Mucosa of stomach (tissue), 1 donor: ENCODE results near the gene NKX1-2.

Experiments
- H3K27me3 ChIP-seq: one replicate; pipeline ENCODE4 v1.7.0; 2013; ENCODE audit warnings: mild to moderate bottlenecking, low read length; ENCODE audit not compliant: control insufficient read depth, insufficient read depth
- H3K36me3 ChIP-seq: one replicate; pipeline ENCODE4 v1.7.0; 2013; ENCODE audit warnings: low read length; ENCODE audit not compliant: control insufficient read depth, insufficient read depth
- H3K4me1 ChIP-seq: one replicate; pipeline ENCODE4 v1.7.0; 2013; ENCODE audit warnings: mild to moderate bottlenecking, low read length; ENCODE audit not compliant: control insufficient read depth, insufficient read depth
- H3K4me3 ChIP-seq: one replicate; pipeline ENCODE4 v1.7.0; 2013; ENCODE audit warnings: low read length
- H3K9ac ChIP-seq: one replicate; pipeline ENCODE4 v1.7.0; 2013; ENCODE audit warnings: mild to moderate bottlenecking, low read length, moderate library complexity
- H3K9me3 ChIP-seq: one replicate; pipeline ENCODE4 v1.7.0; 2013; ENCODE audit warnings: mild to moderate bottlenecking, low read length, moderate library complexity; ENCODE audit not compliant: control insufficient read depth
- donor health status: Pancreatic carcinoma.

NKX1-2 gene

DNA sequence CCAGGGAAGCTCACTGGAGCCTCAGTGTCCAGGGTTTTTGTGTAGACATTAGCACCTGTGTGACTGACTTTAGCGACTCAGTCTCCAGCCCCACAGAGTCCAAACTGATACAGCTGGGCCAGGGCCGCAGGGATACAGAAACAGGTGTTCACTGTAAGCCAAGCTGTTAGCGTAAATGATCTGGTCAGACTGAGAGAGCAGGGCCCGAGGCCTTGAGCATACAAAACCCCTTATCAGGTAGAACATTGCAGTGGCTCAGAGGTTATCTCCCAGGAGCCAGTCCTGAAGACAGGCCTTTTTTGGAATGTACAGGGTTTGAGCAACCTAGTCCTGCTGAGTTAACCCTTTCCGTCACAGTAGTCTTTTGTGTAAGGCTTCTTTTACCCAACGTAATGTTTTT, 36.8 kb upstream of the NKX1-2 start:
- no peaks in the 10 kb centered on the region for H3K4me1 ChIP-seq
- H3K4me3 ChIP-seq = no peak overlapping the region
- H3K9me3 ChIP-seq = no peaks in the 10 kb centered on the region
- no peaks in the 10 kb centered on the region for H3K36me3 ChIP-seq
- H3K9ac ChIP-seq = no peak overlapping the region
- no peaks in the 10 kb centered on the region for H3K27me3 ChIP-seq

DNA sequence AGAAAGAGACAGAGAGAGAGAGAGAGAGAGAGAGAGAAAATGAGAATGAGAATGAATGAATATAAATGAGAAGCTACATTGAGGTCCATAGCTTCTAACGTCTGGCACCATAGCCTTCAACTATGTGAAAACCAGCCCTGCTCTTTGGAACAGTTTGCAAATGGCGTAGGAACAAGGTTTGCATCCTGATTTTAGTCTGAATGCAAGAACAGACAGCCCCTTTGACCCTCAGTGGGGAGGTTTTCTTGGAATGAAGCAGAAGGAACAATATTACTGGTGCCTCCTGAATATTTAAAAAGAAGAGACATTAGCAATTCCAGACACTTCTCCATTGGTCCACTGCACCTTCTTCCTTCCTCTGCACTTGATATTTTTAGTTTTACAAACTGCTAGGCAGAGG, 34.8 kb upstream of the NKX1-2 start:
- Histone ChIP-seq H3K36me3 (no peaks in the 10 kb centered on the region), H3K4me1 (no peaks in the 10 kb centered on the region), H3K9ac (no peak overlapping the region), H3K27me3 (no peaks in the 10 kb centered on the region), H3K9me3 (no peaks in the 10 kb centered on the region), H3K4me3 (no peak overlapping the region)

DNA sequence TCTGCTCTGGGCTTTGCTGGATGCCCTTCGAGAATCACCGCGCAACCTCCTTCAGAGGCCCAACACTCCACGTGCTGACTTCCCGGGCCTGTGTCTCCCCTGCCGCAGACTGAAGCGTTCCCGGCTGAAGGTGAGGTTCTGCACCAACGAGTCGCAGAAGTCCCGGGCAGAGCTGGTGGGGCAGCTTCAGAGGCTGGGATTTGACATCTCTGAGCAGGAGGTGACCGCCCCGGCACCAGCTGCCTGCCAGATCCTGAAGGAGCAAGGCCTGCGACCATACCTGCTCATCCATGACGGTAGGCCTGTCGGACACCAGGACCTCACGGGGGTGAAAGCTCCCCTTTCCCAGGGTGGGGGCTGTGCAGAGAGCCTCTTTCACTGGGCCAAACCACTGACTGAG, 34.2 kb upstream of the NKX1-2 start:
- Histone ChIP-seq H3K4me1 (no peaks in the 10 kb centered on the region), H3K36me3 (no peaks in the 10 kb centered on the region), H3K9ac (no peak overlapping the region), H3K4me3 (no peak overlapping the region), H3K9me3 (no peaks in the 10 kb centered on the region), H3K27me3 (no peaks in the 10 kb centered on the region)

DNA sequence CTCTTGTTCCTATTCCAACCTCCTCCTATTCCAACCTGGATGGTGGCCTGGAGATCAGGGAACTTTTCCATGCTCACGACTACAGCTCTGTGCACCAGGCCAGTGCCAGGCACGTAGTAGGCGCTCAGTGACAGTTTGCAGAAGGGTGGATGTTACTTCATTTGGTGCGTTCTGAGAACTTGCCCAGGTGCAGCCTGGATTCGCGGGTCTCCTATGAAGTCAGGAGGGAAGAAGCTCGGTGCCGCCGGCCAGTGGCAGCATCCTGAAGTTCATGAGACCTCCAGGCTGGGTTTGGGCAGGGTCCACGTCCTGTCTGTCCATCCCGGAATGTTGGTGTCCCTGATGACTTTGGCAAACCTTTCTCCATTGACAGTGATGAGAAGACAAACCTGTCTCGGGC, 33.0 kb upstream of the NKX1-2 start:
- Histone ChIP-seq H3K9me3 (no peaks in the 10 kb centered on the region), H3K36me3 (no peaks in the 10 kb centered on the region), H3K4me1 (no peaks in the 10 kb centered on the region), H3K9ac (no peak overlapping the region), H3K27me3 (no peaks in the 10 kb centered on the region), H3K4me3 (no peak overlapping the region)

DNA sequence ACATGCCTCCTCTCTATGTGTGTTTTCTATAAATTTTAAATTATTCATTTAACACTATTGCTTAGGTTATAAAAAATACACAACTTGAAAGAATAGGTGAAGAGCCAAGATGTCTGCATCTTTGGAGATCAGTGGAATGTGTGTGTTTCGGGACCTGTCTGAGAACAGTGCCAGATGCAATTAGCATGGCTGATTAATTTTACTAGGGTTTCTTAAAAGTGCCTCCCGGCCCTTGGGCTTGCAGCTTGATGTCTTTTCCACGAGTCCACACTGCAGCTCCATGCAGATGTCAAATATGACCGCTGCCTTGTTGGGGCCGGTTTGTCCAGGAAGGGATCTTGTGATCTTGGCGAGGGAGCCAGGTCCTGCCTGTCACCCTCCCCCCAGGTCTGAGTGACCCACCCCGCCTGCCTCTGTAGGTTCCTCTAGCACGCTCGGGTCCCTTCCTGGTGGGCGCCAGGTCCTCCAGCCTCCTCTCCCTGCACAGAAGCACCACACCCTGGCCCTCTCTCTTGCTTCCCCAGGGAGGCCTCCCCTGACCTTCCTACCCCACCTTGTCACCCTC, 32.5 kb upstream of the NKX1-2 start:
- no peak overlapping the region for H3K9ac ChIP-seq
- no peaks in the 10 kb centered on the region for H3K36me3 ChIP-seq
- no peak overlapping the region for H3K4me3 ChIP-seq
- H3K4me1 ChIP-seq = no peaks in the 10 kb centered on the region
- H3K9me3 ChIP-seq = no peaks in the 10 kb centered on the region
- no peaks in the 10 kb centered on the region for H3K27me3 ChIP-seq

DNA sequence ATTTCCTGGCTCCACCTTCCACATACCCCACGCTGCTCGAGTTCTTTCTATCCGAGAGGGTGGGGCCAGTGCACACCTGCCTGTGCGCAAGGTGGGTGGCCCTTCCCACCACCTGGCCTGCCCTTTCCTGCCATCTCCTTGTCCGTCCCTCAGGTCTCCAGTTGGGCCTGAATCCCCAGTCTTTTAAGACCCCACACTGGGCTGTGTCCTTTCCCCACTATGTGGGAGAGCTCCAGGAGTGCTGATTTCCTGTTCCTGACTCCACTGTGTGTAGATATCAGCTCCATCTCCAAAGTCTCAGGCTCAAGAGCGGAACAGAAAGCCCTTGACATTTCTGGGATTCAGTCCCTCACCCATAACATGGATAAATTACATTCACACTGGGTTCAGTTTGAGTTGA, 31.9 kb upstream of the NKX1-2 start:
- Histone ChIP-seq H3K4me3 (no peak overlapping the region), H3K9ac (no peak overlapping the region), H3K36me3 (no peaks in the 10 kb centered on the region), H3K4me1 (no peaks in the 10 kb centered on the region), H3K9me3 (no peaks in the 10 kb centered on the region), H3K27me3 (no peaks in the 10 kb centered on the region)

DNA sequence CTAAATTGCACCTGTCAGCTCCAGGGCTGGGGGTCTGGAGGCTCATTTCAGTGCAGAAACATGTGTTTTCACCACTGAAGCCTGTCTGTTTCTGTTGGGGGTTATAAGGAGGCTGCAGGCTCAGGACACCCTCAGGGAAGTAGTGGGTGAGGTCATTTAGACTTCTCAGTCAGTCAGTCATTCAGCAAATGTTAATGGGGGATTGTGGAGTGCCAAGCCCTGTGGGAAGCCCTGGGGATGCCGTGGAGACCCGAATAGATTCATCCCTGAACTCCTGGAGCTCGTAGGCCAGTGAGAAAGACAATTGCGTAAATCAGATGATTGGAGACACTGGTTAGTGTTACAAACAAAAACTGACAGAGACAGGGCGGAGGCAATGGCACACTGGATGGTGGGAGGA, 31.0 kb upstream of the NKX1-2 start:
- H3K4me1 ChIP-seq = no peaks in the 10 kb centered on the region
- no peak overlapping the region for H3K4me3 ChIP-seq

DNA sequence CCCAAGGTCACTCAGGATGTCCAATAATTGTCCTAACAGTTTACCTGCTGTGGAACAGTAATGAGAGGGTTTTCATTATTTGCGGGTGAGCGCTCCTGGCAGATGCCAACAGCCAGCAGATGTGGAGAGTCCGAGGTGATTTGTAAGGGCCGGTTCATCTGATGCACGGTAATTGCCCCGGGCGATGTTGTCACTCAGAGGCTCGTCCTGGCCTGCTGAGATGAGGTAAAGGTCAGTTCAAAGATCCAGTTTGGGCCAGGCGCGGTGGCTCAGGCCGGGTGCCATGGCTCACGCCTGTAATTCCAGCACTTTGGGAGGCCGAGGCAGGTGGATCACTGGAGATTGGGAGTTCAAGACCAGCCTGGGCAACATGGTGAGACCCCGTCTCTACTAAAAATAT, 28.7 kb upstream of the NKX1-2 start:
- Histone ChIP-seq H3K9me3 (no peaks in the 10 kb centered on the region), H3K36me3 (no peaks in the 10 kb centered on the region), H3K4me1 (no peaks in the 10 kb centered on the region), H3K27me3 (no peaks in the 10 kb centered on the region), H3K4me3 (no peak overlapping the region), H3K9ac (no peak overlapping the region)

More for the DNA sequence above, 31.0 kb upstream of the NKX1-2 start:
- Histone ChIP-seq H3K27me3 (no peaks in the 10 kb centered on the region), H3K9ac (no peak overlapping the region), H3K36me3 (no peaks in the 10 kb centered on the region), H3K9me3 (no peaks in the 10 kb centered on the region)

DNA sequence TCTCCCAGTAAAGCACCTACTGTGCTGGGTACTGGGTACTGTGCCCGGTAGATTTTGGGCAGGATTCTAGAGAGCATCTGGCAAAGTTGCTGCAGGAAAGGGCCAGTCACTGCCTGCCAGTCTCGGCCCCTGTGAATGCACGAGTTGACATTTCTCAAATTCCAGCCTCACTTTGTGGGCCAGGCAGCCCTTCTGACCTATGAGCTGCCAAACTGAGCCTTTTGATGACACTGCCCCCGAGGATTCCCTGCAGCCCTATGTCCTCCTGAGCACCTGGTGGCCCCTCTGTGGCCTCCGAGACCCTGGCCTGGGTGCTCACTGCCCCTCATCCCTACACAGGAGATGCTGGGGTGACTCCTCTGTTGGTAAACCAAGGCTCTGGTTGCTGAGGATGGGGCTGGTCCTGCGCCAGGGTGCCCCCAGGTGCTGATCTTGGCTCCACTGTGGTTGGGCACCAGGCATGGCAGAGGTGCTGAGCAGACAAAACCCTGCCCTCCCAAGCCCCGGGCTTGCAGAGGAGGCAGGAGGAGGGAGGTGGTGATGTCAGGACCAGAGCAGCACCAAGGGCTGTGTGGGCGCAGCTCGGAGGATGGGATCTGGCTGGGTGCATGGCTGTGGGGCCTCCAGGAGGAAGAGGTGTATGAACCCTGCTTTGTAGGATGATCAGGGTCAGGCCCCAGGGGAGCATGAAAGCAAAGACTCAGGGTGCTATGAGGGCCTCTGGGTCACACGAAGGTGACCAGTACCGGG, 28.0 kb upstream of the NKX1-2 start:
- Histone ChIP-seq H3K36me3 (no peaks in the 10 kb centered on the region), H3K9me3 (no peaks in the 10 kb centered on the region), H3K9ac (no peak overlapping the region), H3K4me3 (no peak overlapping the region), H3K4me1 (no peaks in the 10 kb centered on the region), H3K27me3 (no peaks in the 10 kb centered on the region)

DNA sequence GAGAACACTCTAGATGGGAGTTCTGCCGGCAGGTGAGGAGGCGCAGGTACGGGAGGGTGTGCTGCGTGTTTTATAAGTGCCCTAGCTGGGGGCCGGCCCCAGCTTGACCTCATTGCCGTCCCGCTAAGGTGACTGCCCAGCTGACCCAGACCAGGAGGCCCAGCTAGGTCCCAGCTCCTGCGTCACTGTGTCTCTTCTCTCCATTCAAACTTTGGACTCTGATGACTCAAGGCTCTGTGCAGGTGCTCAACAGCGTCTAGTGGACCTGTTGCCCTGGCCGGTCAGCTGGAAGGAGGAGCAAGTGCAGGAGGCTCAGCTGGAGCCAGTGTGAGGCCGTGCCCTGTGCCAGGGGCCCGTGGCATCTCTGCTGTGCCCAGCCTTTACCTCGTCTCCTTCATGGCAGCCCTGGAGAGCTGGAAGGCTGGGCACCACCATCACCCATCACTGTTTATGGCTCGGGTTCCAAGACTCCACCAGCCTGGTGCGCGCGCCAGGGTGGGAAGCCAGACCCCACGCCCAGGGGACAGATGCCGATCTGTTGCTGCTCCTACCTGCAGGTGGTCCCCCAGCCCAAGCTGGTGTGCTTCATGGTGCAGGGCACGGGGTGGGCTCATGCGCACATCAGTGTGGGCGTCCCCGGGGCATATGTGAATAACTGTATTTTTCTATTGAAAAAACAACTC, 26.3 kb upstream of the NKX1-2 start:
- H3K9ac ChIP-seq = no peak overlapping the region
- H3K9me3 ChIP-seq = no peaks in the 10 kb centered on the region
- no peaks in the 10 kb centered on the region for H3K4me1 ChIP-seq
- no peaks in the 10 kb centered on the region for H3K36me3 ChIP-seq
- H3K4me3 ChIP-seq = no peak overlapping the region
- no peaks in the 10 kb centered on the region for H3K27me3 ChIP-seq

DNA sequence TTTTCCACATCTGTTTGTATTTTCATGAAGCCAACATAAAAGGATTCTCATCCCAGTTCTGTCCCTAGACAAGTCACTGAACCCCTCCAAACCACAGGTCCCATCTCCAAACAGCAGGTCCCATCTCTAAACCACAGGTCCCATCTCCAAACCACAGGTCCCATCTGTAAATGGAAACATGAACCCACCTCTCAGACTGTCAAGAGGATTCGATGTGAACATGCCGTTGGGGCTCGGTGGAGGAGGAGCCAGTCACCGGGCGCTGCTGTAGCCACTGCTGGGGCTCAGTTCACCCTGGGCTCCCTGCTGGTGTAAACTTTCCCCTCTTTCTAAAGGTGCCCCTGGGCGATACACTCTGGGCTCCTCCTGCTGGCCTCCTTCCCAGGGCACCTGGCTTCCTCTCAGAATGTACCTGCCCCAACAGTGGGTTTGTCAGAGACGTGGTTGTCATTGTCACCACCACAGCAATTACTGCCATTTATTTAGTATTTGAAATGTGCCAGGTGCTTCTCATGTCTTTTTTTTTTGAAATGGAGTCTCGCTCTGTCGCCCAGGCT, 24.8 kb upstream of the NKX1-2 start:
- H3K9ac ChIP-seq = no peak overlapping the region
- H3K9me3 ChIP-seq = no peaks in the 10 kb centered on the region
- H3K27me3 ChIP-seq = no peaks in the 10 kb centered on the region
- no peaks in the 10 kb centered on the region for H3K36me3 ChIP-seq
- no peak overlapping the region for H3K4me3 ChIP-seq
- peaks cover 7% of the 10 kb centered on the region for H3K4me1 ChIP-seq

DNA sequence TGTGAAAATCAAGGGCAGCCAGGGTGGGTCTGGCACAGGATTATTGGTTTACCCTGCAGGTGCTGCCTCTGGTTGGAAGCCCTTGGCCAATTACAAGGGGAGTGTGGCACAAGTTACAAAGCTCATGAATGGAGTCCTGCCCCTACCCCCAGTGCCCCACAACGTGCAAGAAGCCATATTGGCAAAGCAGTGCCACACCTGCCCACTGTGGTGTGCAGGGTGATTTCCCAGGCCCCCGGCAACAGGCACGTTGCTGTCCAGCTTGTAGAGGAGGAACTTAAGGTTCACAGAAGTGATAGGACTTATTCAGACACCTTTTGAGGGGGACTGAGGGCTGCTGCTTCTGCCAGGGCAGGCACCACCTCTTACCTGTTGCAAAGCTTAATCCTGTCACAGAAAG, 23.2 kb upstream of the NKX1-2 start:
- Histone ChIP-seq H3K9me3 (no peaks in the 10 kb centered on the region), H3K4me1 (peaks cover 7% of the 10 kb centered on the region)

More for the DNA sequence above, 23.2 kb upstream of the NKX1-2 start:
- no peaks in the 10 kb centered on the region for H3K36me3 ChIP-seq
- no peaks in the 10 kb centered on the region for H3K27me3 ChIP-seq
- no peak overlapping the region for H3K4me3 ChIP-seq
- no peak overlapping the region for H3K9ac ChIP-seq
